Karpas-422 (cell line): Measurements from ENCODE around the gene MUL1. TPM values are rescaled to one million over a fixed set of nuclear protein-coding genes. Genes with fewer than 3 reads are reported as not detected.
A peak's percentile ranks its signal among the peaks of the same experiment; 100 is the strongest.

ENCODE experiments used
- DNase-seq: peaks from one replicate; pipeline ENCODE4 v3.0.0-alpha.2; 2015
- H2AFZ ChIP-seq: fragments of 200-600 bp; sonication (generic); 2 replicates; pipeline ENCODE4 v1.6.1; 2014; ENCODE audit warnings: antibody characterized with exemption, low read length, mixed read lengths
- H3K27ac ChIP-seq: fragments of 200-600 bp; sonication (generic); 2 replicates; pipeline ENCODE4 v1.5.1; 2014; ENCODE audit warnings: mild to moderate bottlenecking, low read length, moderate library complexity
- H3K27me3 ChIP-seq: fragments of 200-600 bp; sonication (generic); 2 replicates; pipeline ENCODE4 v1.6.1; 2014; ENCODE audit warnings: low read length, mixed read lengths
- H3K36me3 ChIP-seq: fragments of 200-600 bp; sonication (generic); 2 replicates; pipeline ENCODE4 v1.6.1; 2014; ENCODE audit warnings: low read length, mixed read lengths; ENCODE audit not compliant: insufficient read depth
- H3K4me1 ChIP-seq: fragments of 200-600 bp; sonication (generic); 2 replicates; pipeline ENCODE4 v1.6.1; 2014; ENCODE audit warnings: mild to moderate bottlenecking, low read length, mixed read lengths
- H3K4me2 ChIP-seq: fragments of 200-600 bp; sonication (generic); 2 replicates; pipeline ENCODE4 v1.6.1; 2014; ENCODE audit warnings: low read length, low read depth, mild to moderate bottlenecking; ENCODE audit not compliant: poor library complexity, severe bottlenecking
- H3K4me3 ChIP-seq: fragments of 200-600 bp; sonication (generic); 2 replicates; pipeline ENCODE4 v1.5.1; 2014; ENCODE audit warnings: mild to moderate bottlenecking, antibody characterized with exemption, low read length, mixed read lengths
- H3K79me2 ChIP-seq: fragments of 200-600 bp; sonication (generic); 2 replicates; pipeline ENCODE4 v1.6.1; 2014; ENCODE audit warnings: mild to moderate bottlenecking, low read length, mixed read lengths
- H3K9ac ChIP-seq: fragments of 200-600 bp; sonication (generic); 2 replicates; pipeline ENCODE4 v1.6.0; 2014; ENCODE audit warnings: low read length
- H3K9me2 ChIP-seq: fragments of 200-600 bp; sonication (generic), shearing (Covaris generic); replicated peaks from 2 replicates; pipeline ENCODE4 v1.6.0; 2014; ENCODE audit warnings: mild to moderate bottlenecking, low read length, moderate library complexity; ENCODE audit not compliant: insufficient read depth
- H3K9me3 ChIP-seq: fragments of 300-700, 200-600 bp; sonication (generic); 2 replicates; pipeline ENCODE4 v1.6.1; 2014; ENCODE audit warnings: low read length, mixed read lengths
- H4K20me1 ChIP-seq: fragments of 200-600 bp; sonication (generic); 2 replicates; pipeline ENCODE4 v1.6.1; 2014; ENCODE audit warnings: mild to moderate bottlenecking, antibody characterized with exemption, low read length, low read depth; ENCODE audit not compliant: insufficient read depth
- total RNA-seq: library from RNA; depleted of rRNA; stranded (reverse); fragments of >200 nt; shearing (Covaris generic); gene quantifications from 2 replicates; pipeline ENCODE4 v1.2.3, GENCODE V29; 2014; ENCODE audit warnings: low replicate concordance; rRNA removed

Gene MUL1, protein sequence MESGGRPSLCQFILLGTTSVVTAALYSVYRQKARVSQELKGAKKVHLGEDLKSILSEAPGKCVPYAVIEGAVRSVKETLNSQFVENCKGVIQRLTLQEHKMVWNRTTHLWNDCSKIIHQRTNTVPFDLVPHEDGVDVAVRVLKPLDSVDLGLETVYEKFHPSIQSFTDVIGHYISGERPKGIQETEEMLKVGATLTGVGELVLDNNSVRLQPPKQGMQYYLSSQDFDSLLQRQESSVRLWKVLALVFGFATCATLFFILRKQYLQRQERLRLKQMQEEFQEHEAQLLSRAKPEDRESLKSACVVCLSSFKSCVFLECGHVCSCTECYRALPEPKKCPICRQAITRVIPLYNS
- total RNA-seq, result 15.9 and 18.0 TPM in 2 replicates

DNA sequence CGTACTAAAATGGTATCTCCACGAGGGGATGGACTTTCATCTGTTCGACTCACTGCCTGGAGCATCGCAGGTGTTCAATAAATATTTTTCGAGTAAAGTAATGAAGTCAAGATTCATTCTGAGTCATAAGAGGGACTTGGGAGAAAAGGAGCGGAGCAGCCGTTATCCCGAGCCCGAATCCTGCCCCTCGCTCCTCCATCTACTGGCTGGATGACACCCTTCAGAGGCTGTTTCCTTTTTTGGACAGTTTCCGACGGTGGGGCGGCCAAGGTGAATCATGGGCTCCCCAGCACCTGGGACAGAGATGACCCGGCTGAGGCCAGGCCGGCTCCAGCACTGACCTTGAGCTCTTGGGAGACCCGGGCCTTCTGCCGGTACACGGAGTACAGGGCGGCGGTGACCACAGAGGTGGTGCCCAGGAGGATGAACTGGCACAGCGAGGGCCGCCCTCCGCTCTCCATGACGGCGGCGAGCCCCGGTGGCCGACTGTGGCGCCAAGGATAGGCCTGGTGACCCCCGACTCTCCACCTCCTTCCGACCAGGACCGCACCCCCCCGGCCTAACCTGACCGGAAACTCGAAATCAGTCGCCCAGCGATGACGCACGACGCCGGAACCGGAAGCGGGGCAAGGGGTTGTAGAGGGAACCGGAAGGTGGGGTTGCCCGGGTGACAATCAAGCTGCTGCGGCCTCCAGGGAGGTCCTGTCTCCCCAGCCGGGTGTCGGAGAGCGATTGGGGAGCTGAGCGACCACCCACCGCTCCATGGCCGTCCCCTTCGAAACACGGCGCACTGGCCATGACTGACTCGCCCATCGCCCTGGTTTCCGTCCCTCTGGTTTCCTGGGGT, at the start of gene MUL1:
MUL1 (minus strand) TSS at position 588 of the 847 bp plus-strand sequence; CDS start at position 461, 127 bp downstream.
- Histone ChIP-seq H3K36me3 (peaks cover 9% of the 10 kb centered on the region; the same call in 1 of the 2 replicates), H3K27me3 (no peaks in the 10 kb centered on the region), H3K4me2 (peak within 1 kb of the TSS; percentile 88), H3K4me1 (peaks cover 35% of the 10 kb centered on the region), H3K27ac (no peak within 1 kb of the TSS), H4K20me1 (peaks cover 11% of the 10 kb centered on the region; the same call in 1 of the 2 replicates), H3K79me2 (peaks cover 50% of the 10 kb centered on the region), H3K9ac (peak within 1 kb of the TSS; percentile 88), H3K9me2 (0 out of 2 replicates have a peak, but pooled peaks cover 5% of the 10 kb centered on the region), H3K4me3 (peak within 1 kb of the TSS; percentile 91), H2AFZ (peak within 1 kb of the TSS; percentile 94), H3K9me3 (no peaks in the 10 kb centered on the region)
- peak; percentile 98 for DNase-seq

DNA sequence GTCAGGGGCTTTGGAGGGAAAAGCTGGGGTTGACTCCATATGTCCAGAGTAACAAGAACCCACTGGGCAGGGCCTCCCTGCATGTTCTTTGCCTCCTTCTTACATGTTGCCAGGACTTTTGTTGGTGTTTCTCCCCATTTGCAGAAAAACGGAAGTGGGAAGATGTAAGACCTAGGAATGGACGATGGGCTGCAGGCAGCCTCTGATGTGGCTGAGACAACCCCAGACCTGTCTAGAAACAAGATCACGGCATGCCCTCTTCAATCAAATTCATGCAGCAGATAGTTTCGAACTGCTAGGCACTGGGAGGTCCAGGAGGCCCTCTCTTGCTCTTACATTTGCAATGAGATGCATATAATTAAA, 47.8 kb upstream of the MUL1 start:
- Histone ChIP-seq H3K4me2 (no peak overlapping the region), H4K20me1 (no peaks in the 10 kb centered on the region), H2AFZ (0 out of 2 replicates have a peak overlapping the region, but pooled peaks have one; percentile 21), H3K79me2 (no peaks in the 10 kb centered on the region), H3K4me1 (peaks cover 7% of the 10 kb centered on the region), H3K9me3 (no peaks in the 10 kb centered on the region), H3K9me2 (no peaks in the 10 kb centered on the region), H3K9ac (no peak overlapping the region), H3K36me3 (no peaks in the 10 kb centered on the region), H3K27me3 (no peaks in the 10 kb centered on the region), H3K4me3 (no peak overlapping the region), H3K27ac (no peak overlapping the region)
- peak; percentile 47 for DNase-seq

DNA sequence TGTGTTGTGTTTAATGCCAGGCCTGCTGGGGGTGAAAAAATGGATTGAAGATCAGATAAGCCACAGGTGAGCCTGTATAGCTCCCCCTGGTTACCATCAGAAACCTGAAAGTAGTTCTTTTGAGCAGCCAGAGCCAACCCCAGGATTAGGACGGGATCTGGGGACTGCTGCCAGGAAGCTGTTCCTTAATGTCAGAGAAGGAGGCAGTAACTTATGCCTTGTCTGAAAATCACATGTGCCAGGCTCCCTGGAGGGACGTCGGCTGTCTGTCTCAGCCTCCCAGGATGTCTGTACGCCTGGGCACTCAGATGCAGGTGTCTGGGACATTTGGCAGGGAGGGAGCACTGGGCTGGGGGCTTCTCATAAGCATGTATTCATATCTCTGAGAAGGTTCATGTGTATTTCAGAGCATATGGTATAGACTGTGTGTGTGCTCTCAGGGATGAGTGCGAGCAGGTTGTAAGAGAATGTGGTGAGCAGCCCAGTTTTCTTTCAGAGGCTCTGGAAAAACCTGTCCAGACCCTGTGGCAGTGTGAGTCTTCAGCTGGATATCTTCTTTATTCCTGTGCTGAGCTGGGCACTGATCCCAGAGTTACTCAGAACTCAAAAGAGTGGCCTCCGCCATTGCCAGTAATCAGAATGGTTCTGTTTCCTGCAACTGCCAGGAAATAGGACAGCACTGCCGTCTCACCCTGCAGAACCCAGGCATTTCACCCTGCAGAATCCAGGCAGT, 47.2 kb upstream of the MUL1 start:
- Histone ChIP-seq H3K9me2 (no peaks in the 10 kb centered on the region), H3K4me2 (no peak overlapping the region), H3K27ac (no peak overlapping the region), H3K4me3 (no peak overlapping the region), H3K9me3 (no peaks in the 10 kb centered on the region), H3K27me3 (no peaks in the 10 kb centered on the region), H3K79me2 (no peaks in the 10 kb centered on the region), H3K9ac (no peak overlapping the region), H4K20me1 (no peaks in the 10 kb centered on the region), H3K4me1 (peaks cover 9% of the 10 kb centered on the region), H3K36me3 (no peaks in the 10 kb centered on the region), H2AFZ (0 out of 2 replicates have a peak overlapping the region, but pooled peaks have one; percentile 21)
- DNase-seq, result no peak

DNA sequence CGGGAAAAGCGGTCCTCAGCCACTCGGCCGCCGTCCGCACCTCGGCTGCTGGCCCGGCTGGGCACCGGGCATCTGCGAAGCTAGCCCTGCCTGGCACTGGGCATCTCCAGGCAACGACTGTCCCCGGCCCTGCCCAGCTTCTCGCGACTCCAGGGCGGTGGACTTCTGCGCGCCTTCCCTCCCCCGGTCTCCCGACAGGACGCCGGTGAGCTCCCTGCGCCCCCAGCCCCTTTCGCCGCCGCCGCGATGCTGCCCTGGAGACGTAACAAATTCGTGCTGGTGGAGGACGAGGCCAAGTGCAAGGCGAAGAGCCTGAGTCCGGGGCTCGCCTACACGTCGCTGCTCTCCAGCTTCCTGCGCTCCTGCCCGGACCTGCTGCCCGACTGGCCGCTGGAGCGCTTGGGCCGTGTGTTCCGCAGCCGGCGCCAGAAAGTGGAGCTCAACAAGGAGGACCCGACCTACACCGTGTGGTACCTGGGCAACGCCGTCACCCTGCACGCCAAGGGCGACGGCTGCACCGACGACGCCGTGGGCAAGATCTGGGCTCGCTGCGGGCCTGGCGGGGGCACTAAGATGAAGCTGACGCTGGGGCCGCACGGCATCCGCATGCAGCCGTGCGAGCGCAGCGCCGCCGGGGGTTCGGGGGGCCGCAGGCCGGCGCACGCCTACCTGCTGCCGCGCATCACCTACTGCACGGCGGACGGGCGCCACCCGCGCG, 44.9 kb upstream of the MUL1 start:
- DNase-seq, result no peak
- Histone ChIP-seq H3K4me1 (peaks cover 9% of the 10 kb centered on the region), H3K36me3 (no peaks in the 10 kb centered on the region), H3K9me3 (no peaks in the 10 kb centered on the region), H3K9ac (no peak overlapping the region), H3K4me3 (no peak overlapping the region), H3K27me3 (no peaks in the 10 kb centered on the region), H3K27ac (no peak overlapping the region), H3K4me2 (no peak overlapping the region), H3K9me2 (no peaks in the 10 kb centered on the region), H2AFZ (no peak overlapping the region), H4K20me1 (no peaks in the 10 kb centered on the region), H3K79me2 (no peaks in the 10 kb centered on the region)

DNA sequence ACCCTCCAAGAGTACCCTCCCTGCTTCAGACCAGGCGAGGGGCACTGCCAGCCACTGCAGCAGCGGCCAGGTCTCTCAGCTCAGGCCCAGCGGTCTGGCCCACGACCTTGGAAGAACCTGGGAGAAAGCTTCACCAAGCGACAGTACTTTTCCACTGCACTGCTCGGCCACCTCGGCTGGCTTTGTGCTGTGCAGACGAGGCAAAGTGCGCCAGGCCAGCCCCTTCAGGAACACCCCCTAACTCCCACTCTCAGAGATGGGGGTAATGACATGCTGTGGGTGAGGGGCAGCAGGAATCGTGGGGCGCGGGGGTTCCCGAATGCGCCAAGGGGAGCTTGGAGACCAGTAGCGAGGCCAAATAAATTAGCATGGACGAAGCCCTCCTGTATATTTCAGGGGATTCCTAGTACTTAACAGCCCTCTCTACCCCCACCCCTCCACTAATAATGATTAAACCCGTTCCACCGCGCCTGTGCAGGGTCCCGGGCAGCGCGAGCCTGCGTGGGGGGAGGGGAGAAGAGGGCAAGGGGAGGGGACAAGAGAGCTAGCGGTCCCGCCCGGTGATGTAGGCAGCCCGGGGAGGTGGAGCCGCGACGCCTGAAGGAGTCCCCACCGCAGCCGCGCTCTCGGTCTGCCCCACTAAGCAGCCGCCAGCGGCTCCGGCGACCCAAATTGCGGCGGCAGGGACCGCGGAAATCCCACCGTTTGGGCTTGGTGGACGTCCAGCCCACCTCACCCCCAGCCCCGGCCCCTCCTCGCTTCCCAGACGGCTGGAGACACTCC, 44.2 kb upstream of the MUL1 start, which contains the start of gene FAM43B:
FAM43B (plus strand) TSS at position 629 of the 783 bp plus-strand sequence. CDS start 401 bp downstream, outside the sequence.
- H3K79me2 ChIP-seq, result no peaks in the 10 kb centered on the region
- H3K36me3 ChIP-seq, result no peaks in the 10 kb centered on the region
- H3K4me1 ChIP-seq, result peaks cover 9% of the 10 kb centered on the region
- no peak within 1 kb of the TSS for H2AFZ ChIP-seq
- H4K20me1 ChIP-seq, result no peaks in the 10 kb centered on the region
- no peak within 1 kb of the TSS for H3K27ac ChIP-seq
- no peaks in the 10 kb centered on the region for H3K9me2 ChIP-seq
- DNase-seq, result no peak
- H3K9me3 ChIP-seq, result no peaks in the 10 kb centered on the region
- no peak within 1 kb of the TSS for H3K9ac ChIP-seq
- no peak within 1 kb of the TSS for H3K4me3 ChIP-seq
- H3K27me3 ChIP-seq, result no peaks in the 10 kb centered on the region
- H3K4me2 ChIP-seq, result no peak within 1 kb of the TSS

DNA sequence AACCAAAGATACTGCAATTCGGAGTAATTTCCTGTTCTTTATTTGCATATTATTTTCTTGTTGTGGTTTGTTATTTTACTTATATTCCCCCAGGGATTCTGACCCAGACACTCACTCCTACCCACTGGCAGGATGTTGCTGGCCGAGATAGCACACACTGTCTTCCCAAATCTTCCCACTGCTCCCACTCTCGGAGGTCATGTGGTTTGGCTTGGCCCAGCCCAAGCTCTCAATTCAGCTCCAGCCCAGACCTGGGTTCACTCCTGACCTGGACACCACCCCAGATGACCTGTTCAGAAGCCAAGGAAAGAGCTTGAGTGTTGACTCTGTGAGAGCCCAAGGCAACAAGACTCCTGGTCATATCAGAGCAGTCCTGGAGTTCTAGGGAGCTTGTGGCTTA, 43.2 kb upstream of the MUL1 start:
- H3K9ac ChIP-seq, result no peak overlapping the region
- peaks cover 9% of the 10 kb centered on the region for H3K4me1 ChIP-seq
- no peaks in the 10 kb centered on the region for H3K9me3 ChIP-seq
- H3K36me3 ChIP-seq, result no peaks in the 10 kb centered on the region
- no peaks in the 10 kb centered on the region for H4K20me1 ChIP-seq
- H3K79me2 ChIP-seq, result no peaks in the 10 kb centered on the region
- H3K9me2 ChIP-seq, result no peaks in the 10 kb centered on the region
- no peak overlapping the region for H2AFZ ChIP-seq
- no peaks in the 10 kb centered on the region for H3K27me3 ChIP-seq
- no peak for DNase-seq
- H3K27ac ChIP-seq, result no peak overlapping the region
- no peak overlapping the region for H3K4me2 ChIP-seq
- no peak overlapping the region for H3K4me3 ChIP-seq

DNA sequence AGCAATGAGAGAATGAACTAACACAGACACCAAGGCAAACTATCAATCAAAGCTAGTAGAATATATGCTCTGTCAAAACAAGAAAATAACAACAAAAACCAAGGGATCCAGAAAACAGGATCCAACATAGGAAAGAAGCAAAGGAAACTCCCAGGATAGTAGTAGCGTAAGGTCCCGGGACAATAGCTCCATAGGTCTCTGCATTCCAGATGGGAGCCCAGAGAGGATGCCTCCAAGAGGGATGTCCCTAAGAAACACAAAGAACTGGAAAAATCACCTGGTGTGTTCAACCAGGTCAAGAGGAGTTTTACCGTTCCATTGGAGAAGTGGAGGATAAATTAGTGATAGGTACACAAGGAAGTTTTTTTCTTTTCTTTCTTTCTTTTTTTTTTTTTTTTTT, 38.7 kb upstream of the MUL1 start:
- H3K4me1 ChIP-seq, result peaks cover 9% of the 10 kb centered on the region
- DNase-seq, result no peak
- no peaks in the 10 kb centered on the region for H3K36me3 ChIP-seq
- H2AFZ ChIP-seq, result no peak overlapping the region
- H3K79me2 ChIP-seq, result no peaks in the 10 kb centered on the region
- no peaks in the 10 kb centered on the region for H3K9me2 ChIP-seq
- H3K4me2 ChIP-seq, result no peak overlapping the region
- H3K27ac ChIP-seq, result no peak overlapping the region
- no peaks in the 10 kb centered on the region for H4K20me1 ChIP-seq
- no peak overlapping the region for H3K4me3 ChIP-seq
- no peaks in the 10 kb centered on the region for H3K27me3 ChIP-seq
- H3K9me3 ChIP-seq, result no peaks in the 10 kb centered on the region
- no peak overlapping the region for H3K9ac ChIP-seq
